Measurements from ENCODE around the gene BBC3.
A peak's percentile ranks its signal among the peaks of the same experiment; 100 is the strongest.
"Not testable (repeated sequence)": the region's sequence is repeated elsewhere in the genome, so short reads cannot be mapped to it uniquely, and the experiment has no call there.

BBC3 gene

DNA sequence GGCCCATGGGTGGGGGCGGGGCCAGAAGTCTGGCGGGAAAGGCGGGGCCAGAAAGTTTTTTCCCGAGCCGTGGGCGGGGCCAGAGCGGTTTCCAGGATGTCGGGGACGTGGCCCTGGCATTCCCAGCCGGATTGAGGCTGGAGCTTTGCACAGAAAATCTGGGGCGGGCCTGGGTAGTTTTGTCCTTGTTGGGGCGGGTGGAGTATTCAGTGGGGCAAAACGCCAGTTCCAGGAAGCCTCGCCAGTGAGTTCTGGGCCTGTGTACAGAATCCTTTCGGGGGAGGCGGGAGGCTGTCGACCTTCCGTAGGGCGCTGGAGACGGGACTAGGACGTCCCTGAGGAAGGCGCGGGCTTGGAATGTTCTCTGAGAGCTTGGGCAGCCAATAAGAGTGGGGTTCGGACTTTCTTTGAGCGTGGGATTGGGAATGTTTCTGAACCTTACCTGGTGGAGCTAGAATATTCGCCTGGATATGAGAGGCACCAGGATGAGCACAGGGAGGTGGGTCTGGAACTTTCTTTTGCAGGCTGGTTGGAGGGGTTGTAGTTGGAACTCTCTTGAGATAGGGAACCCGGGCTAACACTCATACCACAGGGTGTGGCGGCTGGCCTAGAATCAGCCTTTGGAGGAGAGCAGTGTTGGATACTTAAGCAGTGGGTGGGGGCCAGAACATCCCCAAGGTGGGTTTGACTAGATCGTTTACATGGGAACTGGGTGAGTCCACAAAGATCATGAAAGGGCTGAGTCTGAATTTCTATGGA, 26.6 kb upstream of the BBC3 start:
- DNase-seq, result no peak

DNA sequence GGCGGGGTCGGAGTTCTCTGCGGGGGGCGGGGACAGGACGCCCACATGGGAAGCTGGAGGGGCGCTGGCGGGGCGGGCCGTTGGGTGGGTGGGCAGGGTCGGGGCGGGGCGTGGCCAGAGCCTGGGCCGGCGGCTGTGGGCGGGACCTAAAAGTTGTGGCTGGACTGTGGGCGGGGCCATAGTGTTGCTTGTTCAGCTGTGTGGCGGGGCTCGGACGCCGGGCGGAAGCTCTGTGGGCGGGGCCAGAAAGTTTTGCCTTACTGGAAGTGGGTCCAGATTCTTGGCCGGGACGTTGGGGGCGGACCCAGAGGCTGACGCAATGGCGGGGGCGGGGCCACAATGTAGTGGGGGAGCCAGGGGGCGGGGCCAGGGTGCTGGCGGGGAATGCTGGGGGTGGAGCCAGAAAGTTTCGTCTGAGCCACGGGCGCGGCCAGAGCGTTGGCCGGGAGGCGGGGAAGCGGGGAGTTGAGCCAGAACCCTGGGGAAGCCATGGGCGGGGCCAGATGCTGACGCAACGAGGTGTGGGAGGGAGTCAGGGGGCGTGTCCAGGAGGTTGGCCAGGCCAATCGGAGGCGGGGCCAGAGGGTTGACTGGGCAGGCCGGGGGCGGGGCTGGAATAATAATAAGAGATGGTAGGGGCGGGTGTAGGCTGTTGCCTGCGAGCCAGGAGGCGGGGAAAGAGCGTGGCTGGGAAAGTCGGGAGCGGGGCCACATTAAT, 25.9 kb upstream of the BBC3 start:
- peak; percentile 100 for DNase-seq

- peak; percentile 99 for DNase-seq
These were observed 25.1 kb upstream of the BBC3 start, which contains the start of gene CCDC9 for GRCh38 chr19:47255879-47256692. Gene CCDC9 (plus strand): TSS chr19:47256525. CDS start chr19:47258401, 1,876 bp downstream.

DNA sequence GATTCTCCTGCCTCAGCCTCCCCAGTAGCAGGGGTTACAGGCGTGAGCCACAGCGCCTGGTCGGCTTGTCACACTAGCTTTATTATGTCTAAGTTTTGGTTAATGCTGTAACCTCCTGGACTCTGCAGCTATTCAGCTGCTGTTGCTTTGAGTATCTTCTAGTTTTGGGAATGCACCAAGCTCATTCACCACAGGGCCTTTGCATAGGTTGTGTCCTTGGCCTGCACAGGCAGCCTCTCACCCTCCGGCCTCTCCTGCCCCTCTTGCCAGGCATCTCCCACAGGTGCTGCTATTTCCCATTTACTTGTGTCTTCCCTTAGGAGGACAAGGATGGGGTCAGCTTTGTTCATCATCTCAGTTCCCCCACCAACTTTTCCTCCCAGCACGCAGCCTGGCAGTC, 23.0 kb upstream of the BBC3 start:
- DNase-seq, result no peak

GRCh38 chr19:47253467-47253881, 22.5 kb upstream of the BBC3 start:
- no peak for DNase-seq

DNA sequence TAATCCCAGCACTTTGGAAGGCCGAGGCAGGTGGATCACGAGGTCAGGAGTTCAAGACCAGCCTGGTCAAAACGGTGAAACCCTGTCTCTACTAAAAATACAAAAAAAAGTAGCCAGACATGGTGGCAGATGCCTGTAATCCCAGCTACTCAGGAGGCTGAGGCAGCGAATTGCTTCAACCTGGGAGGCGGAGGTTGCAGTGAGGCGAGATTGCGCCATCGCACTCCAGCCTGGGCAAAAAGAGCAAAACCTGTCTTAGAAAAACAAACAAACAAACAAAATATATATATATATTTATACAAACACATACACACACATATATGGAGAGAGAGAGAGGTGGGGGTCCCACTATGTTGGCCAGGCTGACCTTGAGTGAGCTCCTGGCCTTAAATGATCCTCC, 22.0 kb upstream of the BBC3 start:
- DNase-seq, result not testable (repeated sequence)

GRCh38 chr19:47247308-47247990, 16.4 kb upstream of the BBC3 start:
- DNase-seq, result peak; percentile 55

- peak; percentile 90 for DNase-seq
These were observed 13.0 kb upstream of the BBC3 start for GRCh38 chr19:47243776-47244547.

- no peak for DNase-seq
These were observed 12.4 kb upstream of the BBC3 start for GRCh38 chr19:47243364-47243775.

DNA sequence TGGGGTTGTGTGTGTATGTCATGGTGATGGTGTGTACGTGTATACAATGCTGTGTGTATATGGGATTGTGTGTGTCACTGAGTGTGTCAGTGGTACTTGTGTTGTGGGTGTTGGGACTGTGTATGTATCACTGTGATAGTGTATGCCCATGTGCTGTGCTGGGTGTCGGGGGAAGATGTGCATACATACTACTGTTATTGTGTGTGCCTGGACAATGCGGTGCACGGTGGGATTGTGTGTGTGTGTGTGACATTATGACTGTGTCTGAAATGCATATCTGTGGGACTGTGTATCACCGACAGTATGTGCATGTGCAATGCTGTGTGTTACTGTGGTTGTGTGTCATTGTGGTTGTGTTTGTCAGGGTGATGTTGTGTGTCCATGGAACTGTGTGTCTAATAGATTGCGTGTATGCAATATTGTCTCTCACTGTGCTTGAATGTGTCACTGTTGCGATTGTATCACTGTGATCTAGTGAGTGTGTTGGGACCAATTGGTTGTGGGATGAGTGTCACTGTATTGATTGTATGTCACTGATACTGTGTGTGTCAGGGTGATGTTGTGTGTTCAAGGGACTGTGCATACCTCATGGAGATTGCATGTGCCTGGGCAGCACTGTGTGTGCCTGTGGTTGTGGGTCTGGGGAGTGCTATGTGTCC, 11.0 kb upstream of the BBC3 start:
- no peak for DNase-seq

GRCh38 chr19:47240996-47241918, 10.3 kb upstream of the BBC3 start:
- DNase-seq, result peak; percentile 34

GRCh38 chr19:47240556-47240955, 9.6 kb upstream of the BBC3 start:
- DNase-seq, result no peak

DNA sequence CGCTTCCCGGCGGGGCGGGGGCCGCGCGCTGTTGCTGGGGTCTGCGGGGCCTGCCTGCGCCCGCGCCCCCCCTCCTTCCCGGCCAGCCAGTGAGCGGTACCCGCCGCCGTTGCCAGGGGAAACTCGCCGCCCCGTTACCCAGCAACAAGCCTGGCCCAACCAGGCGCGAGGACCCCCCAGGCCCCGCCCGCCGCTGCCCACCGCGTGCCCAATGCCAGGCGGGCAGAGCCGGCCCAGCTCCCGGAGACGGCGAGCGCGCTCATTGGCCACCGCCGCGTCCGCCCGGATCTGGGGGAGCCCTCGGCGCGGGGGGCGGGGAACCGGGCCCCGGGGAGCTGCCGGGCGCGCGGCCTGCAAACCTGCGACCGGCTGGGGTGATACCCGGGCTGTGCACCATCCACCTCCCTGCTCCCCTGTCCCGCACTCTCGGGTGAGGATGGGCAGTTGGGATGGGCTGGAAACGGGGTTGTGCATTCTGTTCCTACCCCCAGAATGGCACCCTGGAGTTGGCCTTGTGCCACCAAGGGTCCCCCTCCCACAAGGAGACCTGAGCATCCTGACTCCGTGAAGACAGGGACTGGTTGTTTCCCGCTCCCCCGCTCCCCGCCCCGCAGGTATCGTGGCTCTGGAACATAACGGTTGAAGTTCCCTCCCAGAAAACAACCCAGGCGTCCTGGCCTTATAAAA, 8.8 kb upstream of the BBC3 start:
- peak; percentile 36 for DNase-seq

DNA sequence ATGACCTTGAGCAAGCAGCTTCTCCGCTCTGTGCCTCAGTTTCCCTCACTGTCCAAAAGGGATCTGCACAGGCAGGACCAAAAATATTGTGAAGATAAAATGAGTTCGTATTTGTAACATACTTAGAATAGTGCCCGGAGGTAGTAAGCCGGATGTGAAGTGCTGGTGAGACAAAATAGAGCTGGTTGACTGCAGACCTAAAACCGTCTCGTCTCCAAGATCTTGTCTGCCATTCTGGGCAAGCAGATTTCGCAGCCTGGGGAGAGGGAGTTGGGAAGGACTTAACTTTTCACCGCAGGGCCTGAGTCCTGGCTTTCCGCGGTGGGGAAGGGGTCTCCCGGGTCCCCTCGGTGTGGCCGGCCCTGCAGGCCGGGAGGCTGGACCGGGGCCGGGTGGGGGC, 8.2 kb upstream of the BBC3 start:
- DNase-seq, result no peak

DNA sequence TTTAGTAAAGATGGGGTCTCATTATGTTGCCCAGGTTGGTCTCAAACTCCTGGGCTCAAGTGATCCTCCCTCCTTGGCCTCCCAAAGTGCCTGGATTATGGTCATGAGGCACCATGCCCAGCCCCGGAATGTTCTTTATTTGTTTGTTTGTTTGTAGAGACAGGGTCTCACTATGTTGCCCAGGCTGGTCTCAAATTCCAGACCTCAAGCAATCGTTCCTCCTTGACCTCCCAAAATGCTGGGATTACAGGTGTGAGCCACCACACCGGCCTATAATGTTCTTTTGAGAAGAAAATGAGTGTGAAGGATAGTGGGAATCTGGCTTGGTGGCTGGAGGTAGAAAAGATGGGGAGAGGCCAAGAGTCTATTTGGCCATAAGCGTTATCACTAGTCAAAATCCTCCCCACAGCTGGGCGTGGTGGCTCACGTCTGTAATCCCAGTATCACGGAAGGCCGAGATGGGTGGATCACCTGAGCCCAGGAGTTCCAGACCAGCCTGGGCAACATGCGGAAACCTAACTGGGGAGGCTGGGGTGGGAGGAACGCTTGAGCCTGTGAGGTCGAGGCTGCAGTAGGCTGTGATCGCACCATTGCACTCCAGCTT, 5.2 kb upstream of the BBC3 start:
- no peak for DNase-seq

DNA sequence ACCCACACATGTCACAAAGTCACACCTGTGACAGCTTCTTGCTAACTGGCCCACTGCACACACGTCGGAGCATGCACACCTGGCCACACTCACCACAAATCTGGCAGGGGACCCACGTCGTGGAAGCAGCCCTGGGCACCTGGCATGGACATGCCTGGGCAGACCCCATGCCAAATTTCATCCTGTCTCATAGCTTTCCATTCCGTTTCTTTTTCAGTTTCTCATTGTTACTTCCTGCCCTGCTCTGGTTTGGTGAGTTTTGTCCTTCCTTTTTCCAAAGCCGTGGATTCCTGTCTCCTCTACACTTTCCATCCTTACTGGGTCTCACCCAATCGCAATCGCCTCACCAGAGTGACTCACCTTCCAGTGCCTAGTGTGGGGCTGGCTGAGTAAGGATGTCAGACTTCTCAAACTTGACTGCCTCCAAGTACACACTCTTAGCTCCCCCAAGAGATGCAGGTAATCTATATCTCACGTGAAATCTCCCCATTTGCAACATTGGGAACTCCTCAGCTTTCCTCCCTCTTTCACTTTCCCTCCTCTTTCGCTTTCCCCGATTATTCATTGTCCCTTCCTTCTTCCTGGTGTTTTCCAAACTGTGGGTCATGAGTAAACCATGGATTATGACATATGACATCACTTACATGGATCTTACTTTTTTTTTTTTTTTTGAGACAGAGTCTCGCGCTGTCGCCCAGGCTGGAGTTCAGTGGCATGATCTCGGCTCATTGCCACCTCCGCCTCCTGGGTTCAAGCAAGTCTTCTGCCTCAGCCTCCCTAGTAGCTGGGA, 1.6 kb upstream of the BBC3 start:
- DNase-seq, result peak; percentile 20

DNA sequence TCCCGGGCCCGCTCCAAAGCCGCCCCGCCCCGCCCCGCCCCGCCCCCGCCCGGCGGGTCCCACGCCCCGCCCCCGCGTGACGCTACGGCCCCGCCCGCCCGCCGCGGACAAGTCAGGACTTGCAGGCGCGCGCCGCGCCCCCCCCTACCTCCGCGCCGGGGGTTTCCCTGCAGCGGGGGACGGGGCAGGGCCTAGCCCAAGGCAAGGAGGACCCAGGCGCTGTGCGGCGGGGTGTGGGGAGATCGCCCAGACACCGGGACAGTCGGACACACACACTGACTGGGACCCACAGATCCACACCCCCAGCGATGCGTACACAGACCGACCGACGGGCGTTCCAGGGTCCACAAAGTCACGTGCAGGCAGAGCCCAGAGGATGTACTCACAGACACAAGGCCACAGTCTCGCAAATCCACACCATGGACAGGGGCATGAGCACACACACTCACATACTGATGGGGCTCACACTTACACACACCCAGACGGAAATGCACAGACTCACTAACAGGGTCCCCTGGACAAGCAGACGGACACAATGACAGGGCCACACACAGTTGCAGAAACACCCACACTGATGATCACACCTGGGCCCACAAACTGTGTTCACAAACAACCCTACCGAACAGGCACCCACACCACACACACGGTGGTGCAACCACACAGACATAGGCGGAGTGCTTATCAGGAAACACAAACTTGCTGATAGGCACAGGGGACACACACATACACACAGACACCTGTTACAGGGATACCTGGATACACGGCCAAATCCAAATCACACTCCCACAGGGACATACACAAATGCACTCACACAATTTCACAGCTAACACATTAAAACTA, 436 bp upstream of the BBC3 start:
- DNase-seq, result peak; percentile 82

Measured in NK-92 treated with Interleukin-12 subunit alpha and Interleukin-12 subunit beta, amount 100 ng/mL, for 24 hours (cell line).